Small intestine (tissue), 7 donors: ENCODE results near the gene ZNF541. TPM values are rescaled to one million over a fixed set of nuclear protein-coding genes. Genes with fewer than 3 reads are reported as not detected.

Experiments used
- DNase-seq, 2 donors: peaks; one replicate each; pipeline versions ENCODE4 v3.0.0 to v3.0.0-alpha.2; 2013
- FAIRE-seq: peaks from 2 replicates; lab custom pipeline; 2012; peaks lifted over from hg19 to GRCh38; lab: Jason Lieb, UNC
- H3K27ac ChIP-seq, 3 donors: one replicate each; pipeline ENCODE4 v1.5.1; 2013; ENCODE audit warnings: low read length in 2 of 3, mild to moderate bottlenecking in 2 of 3, control low read depth in 1 of 3, inconsistent platforms in 1 of 3, low read depth in 1 of 3, moderate library complexity in 1 of 3
- H3K27me3 ChIP-seq, 3 donors: one replicate each; pipeline ENCODE4 v1.6.1; 2013; ENCODE audit warnings: low read length in 3 of 3, inconsistent platforms in 1 of 3; ENCODE audit not compliant: control insufficient read depth in 3 of 3, insufficient read depth in 3 of 3
- H3K36me3 ChIP-seq, 3 donors: one replicate each; pipeline ENCODE4 v1.6.1; 2013; ENCODE audit warnings: low read length in 3 of 3, inconsistent platforms in 1 of 3, low read depth in 1 of 3, mild to moderate bottlenecking in 1 of 3, moderate library complexity in 1 of 3; ENCODE audit not compliant: control insufficient read depth in 3 of 3, insufficient read depth in 2 of 3
- H3K4me1 ChIP-seq, 3 donors: one replicate each; pipeline ENCODE4 v1.6.1; 2013; ENCODE audit warnings: low read length in 2 of 3, inconsistent platforms in 1 of 3, low read depth in 1 of 3, mild to moderate bottlenecking in 1 of 3, moderate library complexity in 1 of 3; ENCODE audit not compliant: control insufficient read depth in 3 of 3, insufficient read depth in 2 of 3
- H3K4me3 ChIP-seq, 3 donors: one replicate each; pipeline ENCODE4 v1.5.1; 2013; ENCODE audit warnings: low read length in 3 of 3, control low read depth in 1 of 3, inconsistent platforms in 1 of 3, low read depth in 1 of 3, mild to moderate bottlenecking in 1 of 3, moderate library complexity in 1 of 3
- H3K9me3 ChIP-seq, 2 donors: one replicate each; pipeline ENCODE4 v1.6.1; 2013; ENCODE audit warnings: low read depth in 1 of 2, low read length in 1 of 2; ENCODE audit not compliant: control insufficient read depth in 2 of 2, insufficient read depth in 1 of 2
- WGBS, 3 donors: extraction: QIAGEN DNeasy Blood & Tissue Kit; methylation state at CpG; one replicate each; pipeline ENCODE4 v1.1.7; 2013; 5-methylcytosine and 5-hydroxymethylcytosine counted together
- polyA plus RNA-seq, 4 donors: library from polyadenylated mRNA; stranded (reverse) in 3 of 4; unstranded in 1 of 4; fragments of 200-250 nt in 3 of 4; fragments of 120-200 nt in 1 of 4; gene quantifications; one replicate each; pipeline versions ENCODE4 v1.2.1 to v1.2.3, GENCODE V29; 2013
- donor health status: healthy with polysubstance abuse.
- donor health status: control.
- donor health status: control.
- donor health status: Bipolar disorder and iron deficiency.
- donor health status: healthy.

The ZNF541 gene
- polyA plus RNA-seq, 4 donors = 0.10 to 0.30 TPM; not detected in 2

GRCh38 chr19:47531640-47532387, 41.1 kb downstream of the ZNF541 start:
- Histone ChIP-seq H3K27ac (no peak overlapping the region), H3K4me1 (no peaks in the 10 kb centered on the region), H3K27me3 (no peaks in the 10 kb centered on the region), H3K4me3 (no peak overlapping the region), H3K36me3 (no peaks in the 10 kb centered on the region), H3K9me3 (peaks cover 0 to 4% of the 10 kb centered on the region in 2 donors)
- FAIRE-seq (no peak), DNase-seq (no peak)
- 32 to 45% (median 42%) methylated on average over 14 of the region's 14 CpGs for WGBS, 3 donors

GRCh38 chr19:47529018-47529742, 43.8 kb downstream of the ZNF541 start:
- DNase-seq = no peak
- 79 to 87% (median 81%) methylated on average over 16 of the region's 16 CpGs for WGBS, 3 donors
- H3K9me3 ChIP-seq = no peaks in the 10 kb centered on the region
- H3K4me3 ChIP-seq = no peak overlapping the region
- H3K4me1 ChIP-seq = no peaks in the 10 kb centered on the region
- FAIRE-seq = no peak
- H3K36me3 ChIP-seq = no peaks in the 10 kb centered on the region
- no peak overlapping the region for H3K27ac ChIP-seq
- H3K27me3 ChIP-seq = no peaks in the 10 kb centered on the region

GRCh38 chr19:47526798-47527197, 46.1 kb downstream of the ZNF541 start:
- 77 to 82% (median 79%) methylated on average over 3 of the region's 3 CpGs for WGBS, 3 donors
- H3K36me3 ChIP-seq = no peaks in the 10 kb centered on the region
- no peak for FAIRE-seq
- H3K9me3 ChIP-seq = no peaks in the 10 kb centered on the region
- H3K4me1 ChIP-seq = no peaks in the 10 kb centered on the region
- H3K27ac ChIP-seq = no peak overlapping the region
- peaks cover 0 to 3% (median 2%) of the 10 kb centered on the region in 3 donors for H3K27me3 ChIP-seq
- no peak for DNase-seq
- no peak overlapping the region for H3K4me3 ChIP-seq

GRCh38 chr19:47523473-47523872, 49.5 kb downstream of the ZNF541 start:
- H3K36me3 ChIP-seq = no peaks in the 10 kb centered on the region
- FAIRE-seq (no peak), DNase-seq (peak in 1 of 2 donors; percentile 51)
- WGBS, 3 donors = 9 to 26% (median 20%) methylated on average over 7 of the region's 7 CpGs
- H3K9me3 ChIP-seq = no peaks in the 10 kb centered on the region
- H3K27ac ChIP-seq = peak overlapping the region in 1 of 3 donors; percentile 32
- H3K27me3 ChIP-seq = peaks cover 0 to 8% (median 3%) of the 10 kb centered on the region in 3 donors
- no peak overlapping the region for H3K4me3 ChIP-seq
- H3K4me1 ChIP-seq = no peaks in the 10 kb centered on the region

Other genes with a start within 250 kb of the ZNF541 start
- under 1 TPM in 2 of 4 donors, not detected in 2; 0.10 to 0.91 TPM for gene C5AR2, start 241.0 kb downstream of the ZNF541 start, polyA plus RNA-seq
- gene DHX34, start 223.8 kb downstream of the ZNF541 start, polyA plus RNA-seq = 10 to 100 TPM in 2 of 4 donors, 1 to 10 TPM in 2; 6.5 to 13.9 (median 9.4) TPM
- gene MEIS3, start 153.6 kb downstream of the ZNF541 start, polyA plus RNA-seq = 10 to 100 TPM in 1 of 4 donors, 1 to 10 TPM in 2, not detected in 1; 4.6 to 11.2 (median 4.8) TPM
- under 1 TPM in 2 of 4 donors, not detected in 2; 0.12 to 0.92 TPM for gene SLC8A2, start 101.3 kb downstream of the ZNF541 start, polyA plus RNA-seq
- gene KPTN, start 88.9 kb downstream of the ZNF541 start, polyA plus RNA-seq = 10 to 100 TPM in 3 of 4 donors, 1 to 10 TPM in 1; 6.3 to 42.7 (median 27.4) TPM
- 100 to 1,000 TPM in 3 of 4 donors, 10 to 100 TPM in 1; 76.4 to 119 (median 107) TPM for gene NAPA, start 58.1 kb downstream of the ZNF541 start, polyA plus RNA-seq
- gene BICRA, start 36.0 kb upstream of the ZNF541 start, polyA plus RNA-seq = 10 to 100 TPM in 1 of 4 donors, 1 to 10 TPM in 3; 4.3 to 10.9 (median 8.4) TPM
- 10 to 100 TPM in 2 of 4 donors, 1 to 10 TPM in 1, under 1 TPM in 1; 0.89 to 35.1 (median 12.4) TPM for gene EHD2, start 140.3 kb upstream of the ZNF541 start, polyA plus RNA-seq
- 100 to 1,000 TPM; 290 to 621 (median 552) TPM for gene NOP53, start 172.4 kb upstream of the ZNF541 start, polyA plus RNA-seq
- 100 to 1,000 TPM; 129 to 434 (median 350) TPM for gene SELENOW, start 205.6 kb upstream of the ZNF541 start, polyA plus RNA-seq
- not detected for gene TPRX1, start 231.4 kb upstream of the ZNF541 start, polyA plus RNA-seq
- gene CRX, start 248.8 kb upstream of the ZNF541 start, polyA plus RNA-seq = under 1 TPM in 1 of 4 donors, not detected in 3; 0.12 TPM